DMS153 (cell line): ENCODE data around the gene CHIT1.

Source experiments
- DNase-seq: peaks from one replicate; lab custom pipeline; 2025; lab: John Stamatoyannopoulos, UW

The CHIT1 gene

DNA sequence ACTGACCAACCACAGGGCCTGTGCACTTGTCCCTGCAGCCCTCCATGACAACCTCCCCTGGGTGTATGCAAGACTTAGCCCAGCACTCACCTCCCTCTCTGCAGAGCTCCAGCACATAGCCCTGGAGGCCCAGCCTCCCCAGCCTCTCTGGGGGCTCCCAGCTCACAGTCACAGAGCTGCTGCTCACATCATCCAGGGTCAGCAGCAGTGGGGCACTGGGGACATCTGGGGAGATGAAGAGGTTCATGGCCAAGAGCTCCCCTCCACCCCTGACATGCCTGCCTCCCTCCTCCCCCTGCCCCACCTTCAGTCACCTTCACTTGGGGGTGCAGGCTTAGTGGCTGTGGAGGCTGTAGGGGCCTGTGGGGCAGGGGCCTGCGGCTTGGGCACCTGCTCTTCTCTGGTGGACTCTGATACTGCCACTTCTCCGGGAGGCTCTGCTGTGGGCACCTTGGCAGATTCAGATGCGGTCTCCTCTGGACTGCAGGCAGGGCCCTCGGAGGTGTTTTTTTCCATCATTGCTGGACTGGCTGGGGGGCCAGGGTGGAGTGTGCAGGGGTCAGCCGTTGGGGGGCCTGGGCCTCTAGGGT, 54.1 kb downstream of the CHIT1 start, which contains the start of gene MYBPH:
TSS of gene MYBPH (minus strand) at position 590 of the 590 bp plus-strand sequence. CDS start at position 519, 71 bp downstream.
- no peak for DNase-seq

DNA sequence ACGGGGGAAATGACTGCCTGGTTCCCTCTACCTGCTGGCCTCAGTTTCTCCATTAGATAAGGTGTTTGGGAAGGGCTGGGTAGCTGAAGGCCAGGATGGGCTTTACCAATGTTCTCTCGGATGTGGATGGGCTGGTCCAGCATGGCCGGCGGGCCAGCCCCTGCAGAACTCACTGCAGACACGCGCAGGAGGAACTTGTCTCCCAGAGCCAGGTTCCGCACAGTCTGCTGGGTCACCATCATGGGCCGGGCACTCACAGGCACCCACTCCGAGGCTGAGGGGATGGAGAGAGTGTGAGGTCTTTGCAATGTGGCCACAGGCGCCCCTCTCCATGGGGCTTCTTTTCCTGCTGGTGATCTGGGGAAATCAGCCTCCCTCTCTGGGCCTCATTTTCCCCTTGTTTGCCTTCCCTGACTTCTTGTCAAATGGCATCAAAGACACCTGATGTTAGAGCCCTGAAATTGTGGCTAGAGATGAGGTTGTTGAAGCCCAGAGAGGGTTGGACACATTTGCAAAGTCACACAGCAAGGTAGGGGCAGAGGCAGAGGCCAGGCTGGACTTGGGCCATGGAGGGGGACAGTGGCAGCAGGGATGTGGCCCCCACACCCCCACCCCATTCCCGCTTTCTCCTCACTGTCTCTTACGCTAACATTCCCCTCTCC, 55.0 kb downstream of the CHIT1 start:
- DNase-seq, result no peak

DNA sequence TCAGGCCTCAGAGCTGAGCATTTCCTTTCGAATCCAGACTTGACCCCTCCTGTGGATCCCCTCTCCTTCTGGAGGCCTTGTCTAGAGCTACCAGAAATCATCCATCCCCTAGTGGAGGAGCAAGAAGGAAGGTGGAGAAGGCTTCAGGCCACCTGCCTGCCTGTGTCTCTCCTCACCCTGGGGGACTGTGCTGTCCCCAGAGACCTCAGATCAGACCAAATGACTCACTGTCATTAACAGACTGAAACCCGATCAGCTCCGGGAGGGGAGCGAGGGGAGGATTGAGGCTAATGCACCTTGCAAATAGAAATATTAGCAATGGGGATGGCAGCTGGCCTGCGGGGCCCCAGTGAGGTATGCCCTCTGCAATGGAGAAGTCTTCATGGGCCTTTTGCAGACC, 55.9 kb downstream of the CHIT1 start:
- DNase-seq, result peak; percentile 91

DNA sequence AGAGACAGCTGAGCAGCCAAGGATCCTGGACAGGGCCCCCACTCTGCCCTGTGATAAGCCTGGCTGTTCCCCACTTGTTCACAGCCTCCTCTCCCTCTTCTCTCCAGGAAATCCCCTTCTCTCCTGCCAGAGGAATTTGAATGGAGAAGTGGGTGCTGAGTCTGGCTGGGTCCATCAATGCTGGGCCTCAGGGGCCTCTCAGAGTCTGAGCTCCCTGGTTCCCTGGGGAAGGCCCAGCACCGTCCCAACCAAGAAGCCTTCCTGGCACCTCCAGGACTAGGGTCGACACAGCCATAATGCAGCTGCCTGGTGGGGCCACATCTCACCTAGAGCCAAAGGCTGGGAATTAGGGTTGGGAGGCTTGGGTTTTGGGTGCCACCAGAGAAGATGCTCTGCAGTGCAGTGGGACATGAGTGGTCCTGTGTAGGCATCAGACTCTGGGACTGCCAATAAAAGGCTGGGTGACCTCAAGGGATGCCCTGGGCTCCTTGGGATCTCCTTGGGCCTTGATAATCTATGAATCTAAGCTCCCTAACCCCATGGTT, 56.4 kb downstream of the CHIT1 start:
- DNase-seq, result no peak

DNA sequence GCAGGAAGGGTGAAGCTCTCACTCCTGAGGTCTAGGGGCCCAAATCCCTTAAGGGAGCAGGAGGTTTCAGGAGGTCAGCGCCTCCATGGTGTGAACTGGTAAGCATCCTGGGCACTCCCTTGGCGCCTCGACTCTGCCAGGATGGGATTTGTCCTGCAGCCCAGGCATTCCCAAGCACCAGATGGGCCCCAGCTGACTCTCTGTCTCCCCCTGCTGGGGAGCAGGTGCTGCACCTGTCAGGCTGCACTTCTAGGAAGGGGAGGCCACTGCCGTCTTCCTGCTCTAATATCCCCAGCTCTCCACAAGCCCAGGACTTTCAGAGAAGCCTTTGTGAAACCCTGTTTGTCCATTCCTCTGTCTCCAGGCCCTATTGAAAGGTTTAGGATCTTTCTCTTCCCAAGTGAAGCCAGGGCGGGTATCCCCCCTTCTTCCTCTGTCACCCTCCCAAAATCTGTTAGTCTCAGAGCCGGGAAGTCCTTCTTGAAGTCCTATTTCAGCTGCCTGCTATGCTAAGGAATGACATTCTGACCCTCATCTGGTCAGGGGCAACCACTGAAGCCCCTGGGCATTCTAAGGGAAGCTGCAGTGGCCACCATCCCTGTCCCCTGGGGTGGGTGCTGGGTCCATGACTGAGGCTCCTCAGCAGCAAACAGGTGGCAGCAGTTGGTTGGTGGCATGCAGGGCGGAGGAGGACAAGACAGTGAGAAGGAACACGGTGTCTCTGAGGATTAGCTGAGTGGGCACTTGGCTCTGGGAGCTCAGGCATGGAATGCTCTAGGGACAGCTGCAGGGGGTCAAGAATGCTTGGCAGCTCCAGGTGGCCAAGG, 57.1 kb downstream of the CHIT1 start:
- DNase-seq, result peak; percentile 45

DNA sequence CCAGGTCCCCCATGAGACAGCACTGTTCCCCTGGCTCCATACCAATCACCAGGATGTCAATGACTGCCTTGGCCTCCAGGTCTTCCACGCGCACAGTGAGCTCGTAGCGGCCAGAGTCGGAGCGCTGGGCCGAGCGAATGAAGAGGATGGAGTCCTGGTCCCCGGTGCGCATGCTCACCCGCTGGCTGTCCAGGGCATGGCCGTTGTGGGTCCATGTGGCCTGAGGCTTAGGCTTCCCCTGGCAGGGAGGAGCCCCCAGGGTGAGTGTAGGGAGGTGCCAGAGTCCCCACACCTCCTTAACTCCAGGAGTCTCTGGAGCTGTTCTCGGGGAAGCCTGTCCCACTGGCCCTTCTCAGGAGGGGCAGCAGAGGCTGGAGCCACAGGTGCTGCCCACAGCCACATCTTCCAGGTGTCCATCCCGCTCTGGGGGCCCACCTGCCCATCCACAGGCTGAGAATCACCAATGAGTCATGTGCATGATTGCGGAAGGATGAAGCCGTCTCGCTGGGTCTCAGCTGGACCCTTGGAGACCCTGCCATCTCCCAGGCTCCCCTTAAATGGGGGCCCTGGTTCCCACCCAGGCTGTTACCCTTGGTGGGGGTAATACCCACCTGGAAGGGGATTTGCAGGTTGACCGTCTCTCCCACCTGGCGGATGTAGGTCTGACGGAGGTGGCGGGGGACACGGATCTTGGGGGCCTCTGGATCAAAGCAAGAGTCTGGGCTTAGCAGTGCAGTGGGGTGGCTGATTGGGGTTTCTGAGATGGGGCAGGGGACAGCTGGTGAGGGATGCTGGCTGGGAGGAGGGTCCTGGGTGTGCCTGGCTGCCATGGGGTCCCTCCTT, 57.9 kb downstream of the CHIT1 start:
- no peak for DNase-seq

DNA sequence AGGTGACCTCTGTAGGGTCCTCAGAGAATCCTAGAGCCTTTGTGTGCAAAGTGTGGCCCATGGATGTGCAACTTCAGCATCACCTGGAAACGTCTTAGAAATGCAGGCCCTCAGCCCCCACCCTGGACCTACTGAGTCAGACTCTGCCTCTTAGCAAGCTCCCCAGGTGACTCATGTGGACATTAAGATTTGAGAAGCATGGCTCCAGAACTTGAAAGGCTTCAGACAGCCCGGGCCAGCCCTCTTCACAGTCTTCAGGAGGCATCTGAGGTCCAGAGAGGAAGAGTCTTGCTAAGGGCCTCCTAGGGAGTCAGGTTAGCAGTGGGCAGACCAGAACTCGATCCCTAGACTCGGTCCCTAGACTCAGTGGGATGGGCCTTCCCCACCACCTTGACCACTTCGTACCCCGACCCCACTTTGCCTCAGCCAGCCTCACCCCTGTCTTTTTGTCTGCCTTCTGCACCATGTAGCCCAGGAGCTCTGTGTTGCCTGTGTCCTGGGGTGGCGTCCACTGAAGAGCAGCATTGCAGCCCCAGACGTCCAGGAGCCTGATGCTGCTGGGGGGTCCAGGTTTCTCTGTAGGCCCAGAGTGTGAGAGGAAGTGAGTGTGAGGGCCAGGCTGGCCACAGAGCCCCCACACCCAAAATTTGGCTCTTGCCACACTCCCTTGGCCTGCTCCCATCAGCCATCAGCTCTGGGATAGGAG, 58.7 kb downstream of the CHIT1 start:
- no peak for DNase-seq

DNA sequence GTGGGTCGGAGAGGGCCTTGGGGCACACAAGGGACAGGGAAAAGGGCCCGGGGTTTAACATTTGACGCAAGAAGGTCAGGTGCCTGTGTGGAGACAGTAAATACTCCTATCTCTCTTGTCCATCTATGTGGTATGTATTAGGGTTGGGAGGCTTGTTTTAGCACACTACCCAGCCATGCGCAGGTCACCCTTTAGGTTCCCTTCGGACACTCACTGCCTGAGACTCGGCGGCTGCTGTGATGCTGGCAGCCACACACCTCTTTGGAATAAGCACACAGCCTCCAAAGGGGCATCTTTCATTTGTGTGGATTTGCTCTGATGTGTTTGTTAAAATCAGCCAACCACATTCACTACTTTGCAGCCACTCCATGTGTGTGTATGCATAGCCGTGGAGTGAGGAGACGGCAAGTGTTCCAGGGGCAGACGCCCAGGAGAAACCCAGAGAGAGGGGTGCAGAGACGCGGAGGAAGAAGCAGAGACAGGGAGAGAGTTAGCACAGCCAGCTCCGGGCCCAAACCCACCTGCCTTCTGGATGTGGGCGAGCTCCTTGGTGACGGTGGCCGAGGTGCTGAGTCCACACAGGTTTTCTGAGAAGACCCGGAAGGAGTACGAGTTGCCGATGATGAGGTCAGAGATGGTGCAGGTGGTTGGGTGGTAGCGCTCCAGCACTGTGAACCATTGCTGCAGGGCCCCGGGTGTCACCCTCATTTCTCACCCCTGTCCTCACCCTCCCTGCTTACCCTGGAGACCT, 59.5 kb downstream of the CHIT1 start:
- DNase-seq, result no peak

DNA sequence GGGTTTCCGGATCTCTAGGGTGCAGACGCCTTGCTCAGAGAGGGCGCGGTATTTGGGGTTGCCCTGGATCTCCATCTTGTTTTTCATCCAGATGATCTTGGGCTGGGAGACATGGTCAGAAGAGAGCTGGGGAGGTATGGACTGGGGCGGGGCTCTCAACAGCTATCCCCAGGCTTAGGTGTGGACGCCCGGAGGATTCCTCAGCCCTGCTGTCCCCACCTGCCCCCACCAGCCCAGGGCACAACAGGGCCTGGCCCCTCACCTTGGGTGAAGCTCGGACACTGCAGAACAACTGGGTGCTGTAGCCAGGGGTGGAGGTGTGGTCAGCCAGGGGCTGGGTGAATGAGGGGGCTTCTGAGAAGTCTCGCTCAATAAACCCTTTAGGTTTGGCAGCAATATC, 60.5 kb downstream of the CHIT1 start:
- no peak for DNase-seq

DNA sequence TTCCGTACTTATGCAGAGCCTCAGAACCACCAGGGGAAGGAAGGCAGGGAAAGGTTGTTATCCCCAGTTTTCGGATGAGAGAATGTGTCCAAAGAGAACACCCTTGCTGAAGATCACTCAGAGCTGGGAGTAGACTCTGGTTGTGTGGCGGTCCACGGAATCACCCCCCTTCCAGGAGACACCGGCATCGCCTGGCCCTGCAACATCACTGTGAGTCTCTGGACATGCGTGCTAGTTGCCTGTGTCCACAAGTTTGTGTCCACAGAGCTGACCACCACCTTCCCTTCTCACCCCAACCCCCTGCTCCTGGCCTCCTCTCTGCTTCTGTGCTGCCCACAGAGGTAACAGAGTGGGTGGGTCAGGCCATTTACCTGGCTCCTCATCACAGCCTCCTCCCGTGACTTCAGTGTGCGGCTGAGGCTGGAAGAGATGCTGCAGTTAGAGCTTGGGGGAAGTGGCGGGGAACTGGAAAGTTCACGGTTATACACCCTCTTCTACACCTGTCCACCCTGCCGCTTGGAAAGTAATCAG, 61.2 kb downstream of the CHIT1 start:
- DNase-seq, result no peak

DNA sequence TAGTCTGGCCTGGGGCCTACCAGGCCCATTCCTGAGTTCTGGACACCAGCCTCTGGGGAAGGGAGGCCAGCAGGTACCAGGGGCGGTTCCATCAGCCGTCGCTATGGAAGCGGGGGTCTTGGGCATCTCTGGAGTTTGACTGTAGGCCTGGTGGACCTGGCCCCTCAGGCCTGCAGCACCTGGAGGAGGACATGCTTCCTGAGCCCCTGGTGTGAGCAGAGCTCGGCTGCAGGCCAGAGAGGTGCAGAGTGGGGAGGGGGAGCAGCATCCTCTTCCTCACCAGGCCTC, 61.6 kb downstream of the CHIT1 start:
- no peak for DNase-seq

DNA sequence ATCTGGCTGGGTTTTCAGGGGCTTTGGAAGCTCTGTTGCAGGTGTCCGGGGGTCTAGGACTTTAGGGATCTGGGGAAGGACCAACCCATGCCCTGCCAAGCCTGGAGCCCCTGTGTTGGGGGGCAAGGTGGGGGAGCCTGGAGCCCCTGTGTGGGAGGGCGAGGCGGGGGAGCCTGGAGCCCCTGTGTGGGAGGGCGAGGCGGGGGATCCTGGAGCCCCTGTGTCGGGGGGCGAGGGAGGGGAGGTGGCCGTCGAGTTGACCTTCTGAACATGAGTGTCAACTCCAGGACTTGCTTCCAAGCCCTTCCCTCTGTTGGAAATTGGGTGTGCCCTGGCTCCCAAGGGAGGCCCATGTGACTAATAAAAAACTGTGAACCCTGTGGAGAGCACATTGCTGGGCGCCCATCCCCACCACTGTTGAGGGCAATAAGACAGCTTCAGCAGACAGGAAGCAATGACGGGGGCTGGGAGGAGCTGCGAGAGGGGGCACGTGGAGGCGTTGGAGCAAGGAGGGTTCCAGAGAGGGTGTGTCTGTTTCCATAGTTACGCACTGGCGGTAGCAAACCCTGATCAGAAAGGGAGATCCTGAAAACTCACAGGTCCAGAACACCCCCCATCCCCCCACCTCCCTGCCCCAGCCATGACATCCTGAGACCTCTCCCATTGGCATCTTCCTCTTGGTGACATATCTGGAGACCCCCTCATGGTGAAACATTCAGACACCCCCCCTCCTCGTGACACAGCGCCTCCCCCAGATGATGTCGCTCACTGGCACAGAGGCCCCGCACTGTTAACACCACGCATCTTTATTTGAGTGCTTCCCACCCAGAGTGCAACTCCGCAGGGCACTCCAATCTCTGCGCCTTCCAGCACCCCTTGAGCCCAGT, 62.2 kb downstream of the CHIT1 start:
- peak; percentile 36 for DNase-seq

DNA sequence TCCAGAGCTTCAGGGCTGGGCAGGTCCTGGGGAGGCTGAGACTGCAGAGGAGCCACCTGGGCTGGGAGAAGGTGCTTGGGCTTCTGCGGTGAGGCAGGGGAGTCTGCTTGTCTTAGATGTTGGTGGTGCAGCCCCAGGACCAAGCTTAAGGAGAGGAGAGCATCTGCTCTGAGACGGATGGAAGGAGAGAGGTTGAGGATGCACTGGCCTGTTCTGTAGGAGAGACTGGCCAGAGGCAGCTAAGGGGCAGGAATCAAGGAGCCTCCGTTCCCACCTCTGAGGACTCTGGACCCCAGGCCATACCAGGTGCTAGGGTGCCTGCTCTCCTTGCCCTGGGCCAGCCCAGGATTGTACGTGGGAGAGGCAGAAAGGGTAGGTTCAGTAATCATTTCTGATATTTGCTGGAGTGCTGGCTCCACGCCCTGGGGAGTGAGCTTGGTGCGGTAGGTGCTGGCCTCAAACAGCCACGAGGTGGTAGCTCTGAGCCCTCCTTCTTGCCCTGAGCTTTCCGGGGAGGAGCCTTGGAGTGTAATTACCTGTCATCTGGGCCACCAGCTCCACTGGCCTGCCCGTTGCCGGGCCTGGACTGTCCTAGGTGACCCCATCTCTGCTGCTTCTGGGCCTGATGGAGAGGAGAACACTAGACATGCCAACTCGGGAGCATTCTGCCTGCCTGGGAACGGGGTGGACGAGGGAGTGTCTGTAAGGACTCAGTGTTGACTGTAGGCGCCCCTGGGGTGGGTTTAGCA, 63.1 kb downstream of the CHIT1 start:
- no peak for DNase-seq
